ENCODE data around the gene NHLH1.

The NHLH1 gene

DNA sequence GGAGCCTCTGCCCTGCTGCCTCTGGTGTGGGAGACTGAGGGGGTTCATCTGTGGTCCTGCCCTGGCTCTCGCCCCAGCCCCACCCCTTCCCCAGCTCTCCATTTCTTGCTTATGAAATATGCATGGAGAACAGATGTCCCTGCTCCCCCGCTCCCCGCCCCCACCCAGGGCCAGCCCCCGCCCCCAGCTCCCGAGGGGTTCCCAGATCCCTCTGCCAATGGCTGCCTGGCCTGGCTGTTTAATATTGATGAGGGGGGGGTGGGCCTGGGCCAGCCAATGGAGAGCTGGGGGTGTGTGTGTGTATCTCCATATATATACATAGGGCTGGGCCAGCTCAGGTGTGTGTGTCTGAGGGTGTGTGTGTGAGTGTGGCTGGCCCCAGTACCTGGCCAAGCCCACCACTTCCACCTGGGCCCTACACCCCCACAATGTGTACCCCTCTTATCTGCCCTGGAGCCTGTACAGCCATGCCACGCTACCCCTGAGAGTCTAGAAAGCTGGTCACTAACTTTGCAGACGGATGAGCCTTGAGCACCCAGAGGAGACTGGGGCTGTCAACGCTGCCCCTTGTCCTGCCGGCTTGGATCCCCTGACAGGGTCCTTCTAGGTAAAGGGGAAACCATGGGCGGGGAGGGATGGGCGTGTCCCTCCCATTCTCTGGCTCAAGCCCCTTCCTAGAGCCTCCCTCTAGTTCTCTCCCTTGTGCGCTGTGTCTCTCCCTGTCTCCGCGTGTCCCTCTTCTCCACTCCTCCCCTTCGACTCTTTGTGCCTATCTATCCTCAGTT lies at the start of gene NHLH1:
NHLH1 (plus strand) TSS at position 341 of the 785 bp plus-strand sequence. CDS start 3,661 bp downstream, outside the sequence.
- no peak for DNase-seq

DNA sequence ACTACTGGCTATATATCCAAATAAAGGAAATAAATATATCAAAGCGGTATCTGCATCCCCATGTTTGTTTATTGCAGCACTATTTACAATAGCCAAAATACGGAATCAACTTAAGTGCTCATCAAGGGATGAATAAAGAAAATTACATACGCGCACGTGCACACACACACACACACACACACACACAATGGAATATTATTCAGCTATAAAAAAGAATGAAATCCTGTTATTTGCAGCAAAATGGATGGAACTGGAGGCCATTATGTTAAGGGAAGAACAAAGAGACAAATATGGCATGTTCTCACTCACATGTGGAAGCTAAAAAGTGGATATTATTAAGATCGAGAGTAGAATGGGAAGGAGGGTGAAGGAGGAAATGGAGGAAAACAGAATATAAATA lies 44.0 kb upstream of the NHLH1 start:
- no peak for DNase-seq

GRCh38 chr1:160325252-160325651 lies 41.6 kb upstream of the NHLH1 start:
- DNase-seq, result no peak

DNA sequence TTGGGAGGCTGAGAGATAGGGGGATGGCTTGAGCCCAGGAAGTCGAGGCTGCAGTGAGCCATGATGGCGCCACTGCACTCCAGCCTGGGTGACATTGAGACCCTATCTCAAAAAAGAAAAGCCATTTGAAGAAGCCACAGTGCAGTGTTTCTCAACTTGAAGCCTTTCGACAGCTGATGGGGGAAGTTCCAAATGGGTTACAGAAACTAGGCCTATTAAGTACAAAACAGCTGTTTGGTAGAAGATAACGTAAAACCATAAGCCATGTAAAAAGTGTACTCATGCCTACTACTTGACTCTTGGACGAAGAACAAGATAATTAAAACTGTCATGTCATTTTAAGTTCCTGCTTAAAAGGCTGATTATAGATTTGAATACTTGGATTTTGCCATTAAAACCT lies 40.5 kb upstream of the NHLH1 start:
- peak; percentile 24 for DNase-seq

GRCh38 chr1:160328184-160328583 lies 38.7 kb upstream of the NHLH1 start:
- no peak for DNase-seq

GRCh38 chr1:160330119-160330518 lies 36.8 kb upstream of the NHLH1 start:
- DNase-seq, result no peak

- no peak for DNase-seq
These were observed 34.4 kb upstream of the NHLH1 start for GRCh38 chr1:160332516-160332915.

DNA sequence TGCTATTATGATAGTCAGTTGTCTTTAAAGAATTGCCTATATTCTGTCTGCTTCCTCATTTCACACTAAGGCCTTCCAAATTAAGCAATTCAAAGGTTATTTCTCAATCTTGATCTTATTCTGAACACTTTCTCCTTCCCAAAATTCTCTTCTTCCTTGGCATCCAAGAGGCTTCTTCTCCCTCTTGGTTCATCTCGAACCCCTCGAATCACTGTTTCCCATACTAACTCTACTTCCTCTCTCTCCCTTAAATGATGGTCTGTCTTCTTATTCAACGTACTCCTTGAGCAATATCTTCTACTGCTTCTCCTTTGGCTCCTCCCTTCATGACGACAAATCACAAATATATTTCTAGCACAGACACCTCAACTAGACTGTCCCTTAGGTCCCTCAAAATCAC lies 28.3 kb upstream of the NHLH1 start:
- no peak for DNase-seq

DNA sequence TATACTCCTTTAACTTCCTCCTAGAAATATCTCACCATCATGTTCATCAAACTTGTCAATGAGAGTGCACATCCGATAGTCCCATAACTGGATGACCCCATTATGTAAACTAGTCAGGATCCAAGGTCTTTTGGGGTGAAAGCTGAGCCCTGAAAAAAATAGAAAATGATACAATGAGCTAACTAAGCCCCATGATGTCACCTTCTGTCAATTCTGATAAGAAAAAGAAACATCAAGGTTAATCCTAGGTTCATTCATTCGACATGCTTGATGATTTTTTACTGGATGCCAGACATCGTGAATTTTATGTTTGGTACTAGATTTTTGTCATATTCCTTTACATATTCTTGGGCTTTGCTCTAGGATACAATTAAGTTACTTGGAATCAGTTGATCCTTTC lies 26.7 kb upstream of the NHLH1 start:
- DNase-seq, result no peak

DNA sequence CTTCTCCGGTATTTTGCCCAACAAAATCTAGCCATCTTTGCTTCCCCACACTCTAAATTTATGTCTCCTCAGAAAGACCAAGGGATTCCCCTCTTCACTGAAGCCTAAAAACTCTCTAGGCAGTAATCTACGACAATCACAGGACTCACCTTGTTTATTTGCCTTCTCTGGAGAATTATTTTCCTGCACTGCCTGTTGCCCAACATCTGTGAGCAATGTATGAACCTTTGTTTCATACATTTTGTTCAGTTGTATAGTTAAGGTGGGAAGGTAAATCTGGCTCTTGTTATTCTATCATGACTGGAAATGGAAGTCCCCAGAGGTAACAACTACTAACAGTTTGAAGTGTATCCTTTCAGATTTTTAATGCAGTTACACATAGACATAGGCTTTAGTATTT lies 26.0 kb upstream of the NHLH1 start:
- no peak for DNase-seq

GRCh38 chr1:160342526-160342925 lies 24.3 kb upstream of the NHLH1 start:
- DNase-seq, result peak; percentile 65

- peak; percentile 98 for DNase-seq
These were observed 23.7 kb upstream of the NHLH1 start, which contains the start of the genes COPA and NCSTN for GRCh38 chr1:160342953-160343869. Gene COPA, minus strand, starts transcription at chr1:160343250. Its CDS starts 80 bp downstream, at chr1:160343170. Gene NCSTN, plus strand, starts transcription at chr1:160343383. Its CDS starts 14 bp downstream, at chr1:160343397.

DNA sequence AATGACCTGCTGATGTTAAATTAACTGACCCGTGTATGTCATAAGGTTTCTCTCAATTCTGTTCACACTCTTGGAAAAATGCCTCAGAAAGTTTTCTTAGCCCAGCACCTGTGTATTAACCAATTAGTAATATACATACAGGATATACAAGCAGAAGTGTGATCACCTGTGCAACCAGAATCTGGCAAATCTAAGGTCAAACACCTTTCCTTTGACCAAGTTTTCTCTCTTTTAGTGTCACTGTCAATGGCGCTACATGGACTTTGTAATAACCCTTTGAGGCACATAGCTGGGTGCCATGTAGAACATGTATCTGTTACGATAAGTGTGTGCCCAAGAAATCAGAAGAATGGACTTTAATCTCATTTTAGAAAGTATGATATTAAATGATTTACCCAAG lies 22.6 kb upstream of the NHLH1 start:
- DNase-seq, result no peak

DNA sequence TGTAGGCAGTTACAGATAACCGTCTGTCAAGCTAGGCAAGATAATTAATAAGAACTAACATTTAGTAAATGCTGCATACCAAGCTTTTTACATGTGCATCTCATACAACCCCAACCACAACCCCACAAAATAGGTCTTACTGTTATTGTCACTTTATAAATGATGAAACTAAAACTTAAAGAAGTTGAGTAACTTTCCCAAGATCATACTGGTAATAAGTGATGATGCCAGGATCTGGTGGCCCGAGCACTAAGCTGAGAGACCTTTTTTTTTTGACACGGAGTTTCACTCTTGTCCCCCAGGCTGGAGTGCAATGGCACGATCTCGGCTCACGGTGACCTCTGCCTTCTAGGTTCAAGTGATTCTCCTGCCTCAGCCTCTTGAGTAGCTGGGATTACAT lies 21.9 kb upstream of the NHLH1 start:
- no peak for DNase-seq

GRCh38 chr1:160346463-160346862 lies 20.4 kb upstream of the NHLH1 start:
- DNase-seq, result no peak

DNA sequence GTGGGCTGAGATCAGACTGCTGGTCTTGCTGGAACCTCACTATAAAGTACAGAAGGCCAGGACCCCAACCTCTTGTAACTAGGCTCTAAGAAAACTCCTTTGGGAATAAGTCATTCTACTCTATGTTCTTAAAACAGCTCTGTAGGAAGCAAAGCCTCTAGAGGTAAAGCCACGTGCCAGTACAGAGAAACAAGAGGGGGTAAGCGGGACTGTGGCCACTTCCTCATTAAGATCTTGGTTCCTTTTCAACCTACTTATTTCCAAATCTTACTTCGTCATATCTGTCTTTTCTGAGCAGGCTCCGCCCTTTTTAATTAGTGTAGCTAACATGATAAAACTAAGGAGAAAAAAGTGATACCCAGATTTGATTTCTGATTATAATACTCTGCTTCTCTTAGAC lies 19.9 kb upstream of the NHLH1 start:
- DNase-seq, result peak; percentile 40

DNA sequence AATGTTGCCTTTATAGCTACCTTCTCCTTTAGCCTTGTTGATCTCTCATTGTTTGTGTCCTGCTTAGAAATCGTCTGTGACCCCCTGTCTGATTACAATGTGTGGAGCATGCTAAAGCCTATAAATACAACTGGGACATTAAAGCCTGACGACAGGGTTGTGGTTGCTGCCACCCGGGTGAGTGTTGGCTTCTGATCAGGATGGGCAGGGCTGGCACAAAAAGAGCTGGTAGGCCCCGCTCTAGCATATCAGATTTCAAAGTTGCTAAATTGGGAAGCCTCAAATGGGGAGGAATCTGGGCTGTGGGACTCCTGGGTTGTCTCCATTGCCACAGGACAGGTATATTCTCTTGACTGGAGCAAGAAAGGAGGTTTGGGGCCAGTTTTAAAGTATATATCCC lies 15.2 kb upstream of the NHLH1 start:
- DNase-seq, result no peak

- no peak for DNase-seq
These were observed 14.3 kb upstream of the NHLH1 start for GRCh38 chr1:160352555-160352954.

DNA sequence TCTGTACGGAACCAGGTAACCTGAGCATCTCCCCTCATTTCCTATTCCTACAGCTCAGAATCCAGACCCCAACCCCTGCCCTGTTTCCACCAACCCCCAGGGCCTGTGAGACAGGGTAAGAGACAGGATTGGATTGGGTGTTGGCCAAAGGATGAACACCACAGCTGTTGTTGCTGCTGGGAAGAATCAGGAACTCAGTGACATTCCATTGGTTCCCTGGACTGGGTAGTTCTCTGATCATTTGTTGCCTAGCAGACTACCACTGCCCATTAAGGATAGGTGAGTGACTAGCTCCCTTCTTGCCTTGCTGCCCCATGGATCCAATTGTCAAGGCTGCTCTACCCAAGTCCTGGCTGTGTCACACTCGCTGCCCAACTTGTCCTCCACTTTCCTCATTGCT lies 13.6 kb upstream of the NHLH1 start:
- no peak for DNase-seq

GRCh38 chr1:160354388-160354985 lies 12.4 kb upstream of the NHLH1 start:
- DNase-seq, result peak; percentile 47

- no peak for DNase-seq
These were observed 9.4 kb upstream of the NHLH1 start for GRCh38 chr1:160357286-160358002.

DNA sequence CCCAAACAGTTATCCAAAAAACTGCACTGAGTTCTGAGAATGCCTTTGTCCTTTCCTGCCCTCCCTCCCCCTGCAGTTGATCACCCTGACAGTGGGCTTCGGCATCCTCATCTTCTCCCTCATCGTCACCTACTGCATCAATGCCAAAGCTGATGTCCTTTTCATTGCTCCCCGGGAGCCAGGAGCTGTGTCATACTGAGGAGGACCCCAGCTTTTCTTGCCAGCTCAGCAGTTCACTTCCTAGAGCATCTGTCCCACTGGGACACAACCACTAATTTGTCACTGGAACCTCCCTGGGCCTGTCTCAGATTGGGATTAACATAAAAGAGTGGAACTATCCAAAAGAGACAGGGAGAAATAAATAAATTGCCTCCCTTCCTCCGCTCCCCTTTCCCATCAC lies 8.8 kb upstream of the NHLH1 start:
- no peak for DNase-seq
